Vagina (tissue), 2 donors: ENCODE data around the gene CDC73. TPM values are rescaled to one million over a fixed set of nuclear protein-coding genes. Genes with fewer than 3 reads are reported as not detected.

Experiments
- DNase-seq, 2 donors: peaks; one replicate each; pipeline ENCODE4 v3.0.0-alpha.2; 2017; ENCODE audit errors: extremely low spot score in 2 of 2
- H3K27ac ChIP-seq: fragments of 200-600 bp; sonication (generic); one replicate; pipeline ENCODE4 v1.5.1; 2019
- H3K27me3 ChIP-seq: fragments of 200-600 bp; sonication (generic); one replicate; pipeline ENCODE4 v1.5.1; 2019
- H3K36me3 ChIP-seq, 2 donors: fragments of 200-600 bp; sonication (generic); one replicate each; pipeline ENCODE4 v1.5.1; 2017 to 2019
- H3K4me1 ChIP-seq: fragments of 200-600 bp; sonication (generic); one replicate; pipeline ENCODE4 v1.5.1; 2019
- H3K4me3 ChIP-seq, 2 donors: fragments of 200-600 bp; sonication (generic); 1 replicate in 1 of 2; 2 replicates in 1 of 2; pipeline ENCODE4 v1.5.1; 2016 to 2019
- H3K9me3 ChIP-seq: fragments of 200-600 bp; sonication (generic); one replicate; pipeline ENCODE4 v1.5.1; 2019
- POLR2A ChIP-seq, 2 donors: fragments of 450-650 bp; IDR thresholded peaks; one replicate each; pipeline ENCODE4 v1.6.1; 2017; ENCODE audit warnings: antibody characterized with exemption in 2 of 2, mild to moderate bottlenecking in 2 of 2, moderate library complexity in 2 of 2
- POLR2AphosphoS5 ChIP-seq, 2 donors: sonication (generic); formaldehyde crosslinking; IDR thresholded peaks; one replicate each; pipeline ENCODE4 v1.9.0; 2017; ENCODE audit warnings: antibody characterized with exemption in 2 of 2, mild to moderate bottlenecking in 2 of 2, low read depth in 1 of 2; ENCODE audit not compliant: insufficient read depth in 1 of 2
- intact Hi-C: fragments of 100-400 bp; cut with DNase I; formaldehyde crosslinking; loops from one replicate; pipeline ENCODE4 v1.15.1; 2023
- total RNA-seq: library from RNA; depleted of rRNA; stranded (reverse); fragments of >200 nt; gene quantifications from one replicate; pipeline ENCODE4 v1.2.3, GENCODE V29; 2016
- TF ChIP-seq, protein P1 (sequence below), 3 experiments: fragments of 450-650 bp in 2 of 3; fragments of 200-600 bp in 1 of 3; sonication (generic) in 1 of 3; IDR thresholded peaks; one replicate each; pipeline ENCODE4 v1.5.1; 2017 to 2019; ENCODE audit warnings: antibody characterized with exemption in 3 of 3, mild to moderate bottlenecking in 2 of 3, moderate library complexity in 2 of 3

Gene CDC73
- total RNA-seq, 1 donor from 2014 or later, result 28.5 TPM

- no peak for DNase-seq
- Histone ChIP-seq H3K36me3 (peaks cover 0 to 40% of the 10 kb centered on the region in 2 donors), H3K4me3 (no peak overlapping the region), H3K4me1 (no peaks in the 10 kb centered on the region), H3K27me3 (no peaks in the 10 kb centered on the region), H3K27ac (no peak overlapping the region), H3K9me3 (no peaks in the 10 kb centered on the region)
- intact Hi-C loops, result no loop called here
- TF ChIP-seq POLR2AphosphoS5 (IDR thresholded peaks at IDR 0.05; ENCODE audit: insufficient read depth in 1 of 2, low read depth in 1 of 2) (no peak), POLR2A (IDR thresholded peaks at IDR 0.05) (no peak)
- TF ChIP-seq, protein P1, sequence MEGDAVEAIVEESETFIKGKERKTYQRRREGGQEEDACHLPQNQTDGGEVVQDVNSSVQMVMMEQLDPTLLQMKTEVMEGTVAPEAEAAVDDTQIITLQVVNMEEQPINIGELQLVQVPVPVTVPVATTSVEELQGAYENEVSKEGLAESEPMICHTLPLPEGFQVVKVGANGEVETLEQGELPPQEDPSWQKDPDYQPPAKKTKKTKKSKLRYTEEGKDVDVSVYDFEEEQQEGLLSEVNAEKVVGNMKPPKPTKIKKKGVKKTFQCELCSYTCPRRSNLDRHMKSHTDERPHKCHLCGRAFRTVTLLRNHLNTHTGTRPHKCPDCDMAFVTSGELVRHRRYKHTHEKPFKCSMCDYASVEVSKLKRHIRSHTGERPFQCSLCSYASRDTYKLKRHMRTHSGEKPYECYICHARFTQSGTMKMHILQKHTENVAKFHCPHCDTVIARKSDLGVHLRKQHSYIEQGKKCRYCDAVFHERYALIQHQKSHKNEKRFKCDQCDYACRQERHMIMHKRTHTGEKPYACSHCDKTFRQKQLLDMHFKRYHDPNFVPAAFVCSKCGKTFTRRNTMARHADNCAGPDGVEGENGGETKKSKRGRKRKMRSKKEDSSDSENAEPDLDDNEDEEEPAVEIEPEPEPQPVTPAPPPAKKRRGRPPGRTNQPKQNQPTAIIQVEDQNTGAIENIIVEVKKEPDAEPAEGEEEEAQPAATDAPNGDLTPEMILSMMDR (IDR thresholded peaks at IDR 0.05), result no peak
Measured at GRCh38 chr1:193085263-193085662, 36.6 kb upstream of the CDC73 start.

DNA sequence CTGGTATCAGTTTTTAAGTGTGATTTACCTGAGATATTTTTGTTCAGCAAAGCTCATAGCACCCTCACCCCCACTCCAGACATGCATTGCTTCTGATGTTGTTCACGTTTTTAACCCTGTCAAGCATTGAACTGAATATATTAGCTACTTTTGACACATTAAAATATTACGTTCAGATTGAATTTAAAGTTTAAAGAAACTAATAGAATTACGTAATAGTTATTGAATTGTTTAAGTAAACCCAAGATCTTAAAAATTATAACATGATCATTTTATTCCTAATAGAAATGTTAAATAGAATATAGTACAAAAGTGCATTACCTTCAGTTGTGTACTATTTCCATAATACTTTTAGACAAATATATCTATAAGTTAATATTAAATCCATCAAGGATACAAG lies 35.5 kb upstream of the CDC73 start:
- Histone ChIP-seq H3K27ac (no peak overlapping the region), H3K27me3 (no peaks in the 10 kb centered on the region), H3K4me3 (no peak overlapping the region), H3K9me3 (no peaks in the 10 kb centered on the region), H3K36me3 (peaks cover 0 to 33% of the 10 kb centered on the region in 2 donors), H3K4me1 (no peaks in the 10 kb centered on the region)
- TF ChIP-seq, protein P1 (IDR thresholded peaks at IDR 0.05), result no peak
- TF ChIP-seq POLR2A (IDR thresholded peaks at IDR 0.05) (no peak), POLR2AphosphoS5 (IDR thresholded peaks at IDR 0.05; ENCODE audit: insufficient read depth in 1 of 2, low read depth in 1 of 2) (no peak)
- DNase-seq, result no peak
- intact Hi-C loops, result no loop called here

DNA sequence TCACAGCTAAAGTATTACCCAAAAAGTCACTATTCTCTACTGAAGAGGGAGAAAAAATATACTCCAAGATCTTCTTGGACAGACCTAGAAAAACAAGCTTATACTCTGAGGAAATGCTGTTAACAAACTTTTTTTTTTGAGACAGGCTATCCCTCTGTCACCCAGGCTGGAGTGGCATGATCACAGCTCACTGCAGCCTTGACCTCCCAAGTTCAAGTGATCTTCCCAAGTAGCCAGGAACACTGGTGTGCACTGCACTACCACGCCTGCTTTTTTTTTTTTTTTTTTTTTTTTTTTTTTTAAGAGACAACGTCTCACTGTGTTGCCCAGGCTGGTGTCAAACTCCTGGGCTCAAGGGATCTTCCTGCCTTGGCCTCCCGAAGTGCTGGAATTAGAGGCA lies 33.9 kb upstream of the CDC73 start:
- Histone ChIP-seq H3K9me3 (no peaks in the 10 kb centered on the region), H3K36me3 (peaks cover 0 to 26% of the 10 kb centered on the region in 2 donors), H3K4me1 (no peaks in the 10 kb centered on the region), H3K4me3 (no peak overlapping the region), H3K27me3 (no peaks in the 10 kb centered on the region), H3K27ac (no peak overlapping the region)
- no peak for DNase-seq
- TF ChIP-seq POLR2AphosphoS5 (IDR thresholded peaks at IDR 0.05; ENCODE audit: insufficient read depth in 1 of 2, low read depth in 1 of 2) (no peak), POLR2A (IDR thresholded peaks at IDR 0.05) (no peak)
- TF ChIP-seq, protein P1 (IDR thresholded peaks at IDR 0.05), result no peak
- intact Hi-C loops, result no loop called here

DNA sequence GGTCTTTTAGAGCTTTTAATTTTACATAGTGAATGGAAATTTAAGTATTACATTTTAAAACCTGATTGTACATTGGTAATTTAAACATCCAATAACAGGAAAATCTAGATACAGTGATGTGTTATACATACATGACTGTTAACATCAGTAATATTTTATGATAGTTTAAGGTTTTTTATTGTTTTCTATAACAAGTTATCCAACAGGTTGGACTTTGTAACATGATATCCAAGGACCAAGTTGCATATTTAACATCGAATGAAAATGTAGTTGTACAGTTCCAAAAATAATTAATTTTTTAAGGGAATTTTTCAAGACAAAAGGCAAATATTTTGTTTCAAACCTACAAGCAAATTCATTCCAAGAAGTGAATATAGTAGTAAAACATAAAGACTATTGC lies 31.0 kb upstream of the CDC73 start:
- no peaks in the 10 kb centered on the region for H3K27me3 ChIP-seq
- H3K4me1 ChIP-seq, result no peaks in the 10 kb centered on the region
- no peak for TF ChIP-seq POLR2AphosphoS5 (IDR thresholded peaks at IDR 0.05; ENCODE audit: insufficient read depth in 1 of 2, low read depth in 1 of 2)
- TF ChIP-seq, protein P1 (IDR thresholded peaks at IDR 0.05), result no peak
- TF ChIP-seq POLR2A (IDR thresholded peaks at IDR 0.05), result no peak
- no peak for DNase-seq
- intact Hi-C loops, result no loop called here
- H3K9me3 ChIP-seq, result no peaks in the 10 kb centered on the region
- no peak overlapping the region for H3K27ac ChIP-seq
- H3K4me3 ChIP-seq, result no peak overlapping the region
- peaks cover 0 to 14% of the 10 kb centered on the region in 2 donors for H3K36me3 ChIP-seq

DNA sequence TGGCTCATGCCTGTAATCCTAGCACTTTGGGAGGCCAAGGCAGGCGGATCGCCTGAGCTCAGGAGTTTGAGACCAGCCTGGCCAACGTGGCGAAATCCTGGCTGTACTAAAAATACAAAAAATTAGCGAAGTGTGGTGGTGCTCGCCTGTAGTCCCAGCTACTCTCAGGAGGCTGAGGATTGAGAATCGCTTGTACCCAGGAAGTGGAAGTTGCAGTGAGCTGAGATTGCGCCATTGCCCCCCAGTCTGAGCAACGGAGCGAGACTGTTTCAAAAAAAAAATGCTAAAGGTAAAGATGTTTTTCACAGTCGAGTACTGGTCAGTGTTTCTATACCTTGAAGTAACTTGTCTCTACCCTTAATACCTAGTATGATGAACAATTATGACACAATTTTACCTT lies 27.7 kb upstream of the CDC73 start:
- TF ChIP-seq, protein P1 (IDR thresholded peaks at IDR 0.05), result no peak
- TF ChIP-seq POLR2A (IDR thresholded peaks at IDR 0.05) (no peak), POLR2AphosphoS5 (IDR thresholded peaks at IDR 0.05; ENCODE audit: insufficient read depth in 1 of 2, low read depth in 1 of 2) (no peak)
- Histone ChIP-seq H3K4me1 (no peaks in the 10 kb centered on the region), H3K27ac (no peak overlapping the region), H3K27me3 (no peaks in the 10 kb centered on the region), H3K4me3 (no peak overlapping the region), H3K36me3 (peaks cover 0 to 25% of the 10 kb centered on the region in 2 donors), H3K9me3 (no peaks in the 10 kb centered on the region)
- intact Hi-C loops, result no loop called here
- DNase-seq, result no peak
